ENCODE data around the gene ORM2. TPM values are rescaled to one million over a fixed set of nuclear protein-coding genes. Genes with fewer than 3 reads are reported as not detected.

The ORM2 gene
- total and polyA plus RNA-seq, 9 donors, result 0.52 to 2.6 (median 0.82) TPM; not detected in 6

- no peaks in the 10 kb centered on the region for H3K27me3 ChIP-seq
- H3K9me3 ChIP-seq, result no peaks in the 10 kb centered on the region
- H3K4me3 ChIP-seq, result no peak overlapping the region
- intact Hi-C loops (cut with DNase I), result loop anchor here in 1 of 4 donors (5.0 kb wide), 1 partner anchor 50 kb away; no protein-coding TSS in a partner anchor
- DNase-seq, result no peak
- no peaks in the 10 kb centered on the region for H3K4me1 ChIP-seq (ENCODE audit: insufficient read depth)
- no peaks in the 10 kb centered on the region for H3K36me3 ChIP-seq
- TF ChIP-seq EP300 (IDR thresholded peaks at IDR 0.05) (no peak), CTCF (IDR thresholded peaks at IDR 0.05) (no peak), POLR2A (IDR thresholded peaks at IDR 0.05) (no peak)
- no peak overlapping the region for H3K27ac ChIP-seq
- 85 to 87% (median 86%) methylated on average over 15 of the region's 15 CpGs for WGBS, 3 donors
These were observed 18.0 kb downstream of the ORM2 start for GRCh38 chr9:114347675-114348074.

DNA sequence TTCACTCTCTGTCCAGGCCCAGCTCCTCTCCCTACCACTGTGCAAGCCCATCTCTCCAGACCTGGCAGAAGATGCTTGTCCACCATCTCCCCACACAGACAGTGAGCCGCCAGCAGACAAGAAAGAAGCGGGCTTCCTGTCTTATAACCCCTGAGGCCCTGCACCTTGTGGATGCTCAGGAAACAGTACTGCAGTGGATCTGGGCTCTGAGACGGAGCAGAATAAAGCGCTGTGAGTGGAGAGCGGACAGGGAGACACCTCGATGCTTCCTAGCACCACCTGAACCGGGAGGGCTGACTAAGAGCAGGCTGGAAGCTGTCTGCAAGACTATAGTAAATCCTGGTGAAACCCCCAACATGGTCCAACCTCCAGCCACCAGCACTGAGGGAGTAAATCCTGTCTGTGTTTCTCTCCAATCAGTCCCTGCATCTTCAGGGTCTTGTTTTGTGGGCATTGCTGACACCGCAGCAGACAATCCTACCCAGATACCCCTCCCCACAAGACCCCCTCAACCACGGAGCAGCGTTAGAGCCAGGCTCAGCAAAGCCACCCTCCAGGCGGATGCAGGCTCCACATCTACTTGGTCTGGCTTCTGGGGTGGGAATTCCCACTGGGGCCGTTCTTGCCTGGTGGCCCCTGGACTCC, 18.7 kb downstream of the ORM2 start:
- intact Hi-C loops (cut with DNase I), result loop anchor here in 1 of 4 donors (5.0 kb wide), 1 partner anchor 49 kb away; no protein-coding TSS in a partner anchor
- no peak for TF ChIP-seq EP300 (IDR thresholded peaks at IDR 0.05)
- no peak for TF ChIP-seq CTCF (IDR thresholded peaks at IDR 0.05)
- Histone ChIP-seq H3K9me3 (no peaks in the 10 kb centered on the region), H3K36me3 (no peaks in the 10 kb centered on the region), H3K27me3 (no peaks in the 10 kb centered on the region), H3K27ac (peak overlapping the region in 1 of 2 donors; percentile 61), H3K4me3 (no peak overlapping the region), H3K4me1 (ENCODE audit: insufficient read depth) (no peaks in the 10 kb centered on the region)
- no peak for DNase-seq
- 79 to 84% (median 81%) methylated on average over 12 of the region's 12 CpGs for WGBS, 3 donors

- WGBS, 3 donors, result 25 to 31% (median 29%) methylated on average over 9 of the region's 9 CpGs
- H3K9me3 ChIP-seq, result no peaks in the 10 kb centered on the region
- no peak overlapping the region for H3K4me3 ChIP-seq
- H3K36me3 ChIP-seq, result no peaks in the 10 kb centered on the region
- peak; percentile 66 to 74 (median 71) for DNase-seq
- H3K4me1 ChIP-seq (ENCODE audit: insufficient read depth), result no peaks in the 10 kb centered on the region
- intact Hi-C loops (cut with DNase I), result loop anchor here in 1 of 4 donors (5.0 kb wide), 1 partner anchor 48 kb away; no protein-coding TSS in a partner anchor
- TF ChIP-seq EP300 (IDR thresholded peaks at IDR 0.05), result no peak
- TF ChIP-seq CTCF (IDR thresholded peaks at IDR 0.05), result no peak
- TF ChIP-seq POLR2A (IDR thresholded peaks at IDR 0.05), result no peak
- H3K27ac ChIP-seq, result peak overlapping the region in 1 of 2 donors; percentile 61
- H3K27me3 ChIP-seq, result no peaks in the 10 kb centered on the region
These were observed 19.3 kb downstream of the ORM2 start for GRCh38 chr9:114348906-114349482.

GRCh38 chr9:114349713-114350480, 20.2 kb downstream of the ORM2 start:
- Histone ChIP-seq H3K27me3 (no peaks in the 10 kb centered on the region), H3K4me1 (ENCODE audit: insufficient read depth) (no peaks in the 10 kb centered on the region), H3K9me3 (no peaks in the 10 kb centered on the region), H3K36me3 (no peaks in the 10 kb centered on the region), H3K4me3 (no peak overlapping the region), H3K27ac (peak overlapping the region in 1 of 2 donors; percentile 61)
- WGBS, 3 donors, result 74 to 83% (median 76%) methylated on average over 10 of the region's 10 CpGs
- no peak for TF ChIP-seq EP300 (IDR thresholded peaks at IDR 0.05)
- no peak for TF ChIP-seq CTCF (IDR thresholded peaks at IDR 0.05)
- no peak for TF ChIP-seq POLR2A (IDR thresholded peaks at IDR 0.05)
- peak in 2 of 5 donors; percentile 4 to 8 for DNase-seq
- intact Hi-C loops (cut with DNase I), result loop anchor here in 1 of 4 donors (5.0 kb wide), 1 partner anchor 47 kb away; no protein-coding TSS in a partner anchor
